ENCODE results near the gene NAALADL2.

GRCh38 chr3:175242243-175242642 lies 383.1 kb downstream of the NAALADL2 start:
- no peak for TF ChIP-seq CTCF (IDR thresholded peaks at IDR 0.05)
- TF ChIP-seq SREBF2 (IDR thresholded peaks at IDR 0.05): no peak
- no peak for TF ChIP-seq SMC3 (IDR thresholded peaks at IDR 0.05)
- no peak for TF ChIP-seq RCOR1 (IDR thresholded peaks at IDR 0.05; ENCODE audit: low read depth, low read length)
- TF ChIP-seq RFX5 (IDR thresholded peaks at IDR 0.05): no peak
- no peak for TF ChIP-seq POLR2A (IDR thresholded peaks at IDR 0.05; ENCODE audit: low read length)
- TF ChIP-seq JUNB (IDR thresholded peaks at IDR 0.05): no peak
- TF ChIP-seq NPAS2 (CRISPR knock-in tag; IDR thresholded peaks at IDR 0.05; ENCODE audit: borderline replicate concordance): no peak
- no peak for TF ChIP-seq PBX3 (IDR thresholded peaks at IDR 0.05)
- no peak for TF ChIP-seq MYC (IDR thresholded peaks at IDR 0.05; ENCODE audit: borderline replicate concordance, low read length)

Measured in A549 (cell line).